Cardiac muscle cell (in vitro differentiated cells and primary cell): ENCODE data around the gene KRT73. TPM values are rescaled to one million over a fixed set of nuclear protein-coding genes. Genes with fewer than 3 reads are reported as not detected.
"Not testable (repeated sequence)": the region's sequence is repeated elsewhere in the genome, so short reads cannot be mapped to it uniquely, and the experiment has no call there.

Source experiments
- DNase-seq, 2 donors: peaks; one replicate each; pipeline versions ENCODE4 v3.0.0 to v3.0.0-alpha.2; 2010 to 2017; ENCODE audit warnings: low read depth in 1 of 2, low spot score in 1 of 2
- H3K27ac ChIP-seq: fragments of 200-600 bp; sonication (generic); 2 replicates; pipeline ENCODE4 v1.5.1; 2016
- H3K27me3 ChIP-seq: fragments of 200-600 bp; sonication (generic); 2 replicates; pipeline ENCODE4 v1.6.0; 2016; ENCODE audit warnings: control low read depth
- H3K36me3 ChIP-seq: fragments of 200-600 bp; sonication (generic); 2 replicates; pipeline ENCODE4 v1.5.1; 2016; ENCODE audit warnings: control low read depth
- H3K4me1 ChIP-seq: fragments of 200-600 bp; sonication (generic); 2 replicates; pipeline ENCODE4 v1.8.1; 2017; ENCODE audit warnings: low read depth, mild to moderate bottlenecking, mixed run types
- H3K4me3 ChIP-seq: fragments of 200-600 bp; sonication (generic); 2 replicates; pipeline ENCODE4 v1.5.1; 2016; ENCODE audit warnings: mild to moderate bottlenecking
- H3K9me3 ChIP-seq: fragments of 200-600 bp; sonication (generic); 2 replicates; pipeline ENCODE4 v1.5.1; 2017; ENCODE audit warnings: low read depth, mild to moderate bottlenecking, control low read depth
- CTCF ChIP-seq: IDR thresholded peaks from 2 replicates; pipeline ENCODE4 v1.5.1; 2012; ENCODE audit warnings: low read depth, mild to moderate bottlenecking, low read length
- polyA plus RNA-seq: library from polyadenylated mRNA; unstranded; fragments of >200 nt; fragmentation: Nextera tagmentation; extraction: Ambion mirVana; gene quantifications from 2 replicates; pipeline ENCODE4 v1.2.1, GENCODE V29; 2016
- total RNA-seq: library from RNA; depleted of rRNA; stranded (reverse); fragments of >200 nt; gene quantifications from 2 replicates; pipeline ENCODE4 v1.2.3, GENCODE V29; 2016

KRT73 gene
- total and polyA plus RNA-seq, 2 experiments from 2014 or later = not detected

DNA sequence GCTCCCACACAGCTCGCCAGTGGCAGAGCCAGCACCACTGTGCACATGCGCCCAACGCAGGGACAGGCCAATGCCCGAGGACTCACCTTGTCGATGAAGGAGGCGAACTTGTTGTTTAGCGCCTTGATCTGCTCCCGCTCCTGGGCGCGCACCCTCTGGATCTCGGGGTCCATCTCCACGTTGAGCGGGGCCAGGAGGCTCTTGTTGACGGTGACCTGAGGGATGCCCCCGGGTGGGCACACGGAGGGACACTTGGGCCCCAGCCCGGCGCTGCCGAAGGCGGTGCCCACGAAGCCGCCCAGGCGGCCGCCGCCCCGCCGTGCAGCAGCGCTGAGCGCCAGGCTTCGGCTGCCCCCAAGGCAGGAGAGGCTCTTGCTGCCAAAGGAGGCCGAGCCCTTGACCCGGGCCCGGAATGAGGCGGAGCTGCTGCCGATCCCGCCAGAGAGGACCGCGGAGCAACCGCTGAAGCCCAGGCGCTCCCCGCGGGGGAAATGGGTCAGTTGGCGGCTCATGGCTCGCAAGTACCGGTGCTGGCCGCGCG, 17.3 kb downstream of the KRT73 start, which contains the start of gene KRT72:
Gene KRT72 (minus strand): TSS at position 523 of the 541 bp plus-strand sequence. CDS start 11 bp downstream, at position 512.
- no peak for TF ChIP-seq CTCF
- Histone ChIP-seq H3K36me3 (no peaks in the 10 kb centered on the region), H3K4me1 (no peaks in the 10 kb centered on the region), H3K27me3 (peaks cover 20% of the 10 kb centered on the region), H3K9me3 (no peaks in the 10 kb centered on the region), H3K4me3 (no peak within 1 kb of the TSS), H3K27ac (no peak within 1 kb of the TSS)
- DNase-seq = no peak

DNA sequence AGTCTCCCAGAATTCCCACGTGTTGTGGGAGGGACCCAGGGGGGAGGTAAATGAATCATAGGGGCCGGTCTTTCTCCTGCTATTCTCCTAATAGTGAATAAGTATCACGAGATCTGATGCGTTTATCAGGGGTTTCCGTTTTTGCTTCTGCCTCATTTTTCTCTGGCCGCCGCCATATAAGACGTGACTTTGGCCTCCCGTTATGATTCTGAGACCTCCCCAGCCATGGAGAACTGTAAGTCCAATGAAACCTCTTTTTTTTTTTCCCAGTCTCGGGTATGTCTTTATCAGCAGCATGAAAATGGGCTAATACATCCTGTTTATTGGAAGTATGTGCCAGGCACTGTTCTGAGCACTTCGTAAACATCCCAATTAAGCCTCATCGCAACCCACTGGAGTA, 17.9 kb downstream of the KRT73 start:
- no peaks in the 10 kb centered on the region for H3K4me1 ChIP-seq
- H3K27ac ChIP-seq = no peak overlapping the region
- no peaks in the 10 kb centered on the region for H3K9me3 ChIP-seq
- no peak for DNase-seq
- peaks cover 20% of the 10 kb centered on the region for H3K27me3 ChIP-seq
- H3K36me3 ChIP-seq = no peaks in the 10 kb centered on the region
- TF ChIP-seq CTCF = no peak
- no peak overlapping the region for H3K4me3 ChIP-seq

GRCh38 chr12:52600071-52600470, 18.3 kb downstream of the KRT73 start:
- H3K27ac ChIP-seq = no peak overlapping the region
- DNase-seq = no peak
- peaks cover 20% of the 10 kb centered on the region for H3K27me3 ChIP-seq
- H3K4me3 ChIP-seq = no peak overlapping the region
- TF ChIP-seq CTCF = no peak
- H3K36me3 ChIP-seq = no peaks in the 10 kb centered on the region
- H3K9me3 ChIP-seq = no peaks in the 10 kb centered on the region
- H3K4me1 ChIP-seq = no peaks in the 10 kb centered on the region

- no peaks in the 10 kb centered on the region for H3K4me1 ChIP-seq
- TF ChIP-seq CTCF = no peak
- H3K27ac ChIP-seq = no peak overlapping the region
- no peaks in the 10 kb centered on the region for H3K36me3 ChIP-seq
- peaks cover 20% of the 10 kb centered on the region for H3K27me3 ChIP-seq
- no peak for DNase-seq
- no peaks in the 10 kb centered on the region for H3K9me3 ChIP-seq
- no peak overlapping the region for H3K4me3 ChIP-seq
Observed at GRCh38 chr12:52598966-52599365, 19.4 kb downstream of the KRT73 start.

DNA sequence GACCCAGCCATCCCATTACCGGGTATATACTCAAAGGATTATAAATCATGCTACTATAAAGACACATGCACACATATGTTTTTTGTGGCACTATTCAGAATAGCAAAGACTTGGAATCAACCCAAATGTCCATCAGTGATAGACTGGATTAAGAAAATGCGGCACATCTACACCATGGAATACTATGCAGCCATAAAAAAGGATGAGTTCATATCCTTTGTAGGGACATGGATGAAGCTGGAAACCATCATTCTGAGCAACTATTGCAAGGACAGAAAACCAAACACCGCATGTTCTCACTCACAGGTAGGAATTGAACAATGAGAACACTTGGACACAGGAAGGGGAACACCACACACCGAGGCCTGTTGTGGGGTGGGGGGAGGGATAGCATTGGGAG, 24.1 kb downstream of the KRT73 start:
- not testable (repeated sequence) for H3K27ac ChIP-seq, H3K4me3 ChIP-seq, DNase-seq, H3K9me3 ChIP-seq, H3K4me1 ChIP-seq, H3K36me3 ChIP-seq
- H3K27me3 ChIP-seq = peaks cover 18% of the 10 kb centered on the region

GRCh38 chr12:52591521-52591920, 26.8 kb downstream of the KRT73 start:
- no peak overlapping the region for H3K27ac ChIP-seq
- TF ChIP-seq CTCF = no peak
- no peaks in the 10 kb centered on the region for H3K4me1 ChIP-seq
- H3K27me3 ChIP-seq = peaks cover 16% of the 10 kb centered on the region
- H3K36me3 ChIP-seq = no peaks in the 10 kb centered on the region
- H3K4me3 ChIP-seq = no peak overlapping the region
- no peak for DNase-seq
- H3K9me3 ChIP-seq = no peaks in the 10 kb centered on the region
